ENCODE results near the gene BIN1.

DNA sequence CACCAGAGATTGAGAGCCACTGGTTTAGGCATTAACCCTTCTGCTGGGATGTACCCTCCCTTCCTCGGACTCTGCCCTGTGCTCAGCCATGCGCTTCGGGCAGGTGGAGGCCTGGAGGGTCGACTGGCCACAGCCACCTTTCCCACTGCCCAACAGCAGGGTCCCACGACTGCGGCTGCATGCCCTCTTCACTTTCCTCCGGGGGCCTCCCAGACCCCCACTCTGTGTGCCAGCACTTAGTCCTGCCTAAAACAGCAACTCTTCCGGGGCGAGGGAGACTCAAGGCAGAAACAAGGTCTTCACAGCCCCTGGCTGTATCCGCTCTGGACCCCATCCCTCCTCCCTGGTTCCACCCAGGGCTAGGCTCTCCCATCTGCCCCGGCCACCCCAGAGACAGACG is 31.3 kb upstream of the BIN1 start:
- no peak for TF ChIP-seq EZH2phosphoT487 (IDR thresholded peaks at IDR 0.05; ENCODE audit: borderline replicate concordance, low read depth, low read length)
- TF ChIP-seq, protein P1, sequence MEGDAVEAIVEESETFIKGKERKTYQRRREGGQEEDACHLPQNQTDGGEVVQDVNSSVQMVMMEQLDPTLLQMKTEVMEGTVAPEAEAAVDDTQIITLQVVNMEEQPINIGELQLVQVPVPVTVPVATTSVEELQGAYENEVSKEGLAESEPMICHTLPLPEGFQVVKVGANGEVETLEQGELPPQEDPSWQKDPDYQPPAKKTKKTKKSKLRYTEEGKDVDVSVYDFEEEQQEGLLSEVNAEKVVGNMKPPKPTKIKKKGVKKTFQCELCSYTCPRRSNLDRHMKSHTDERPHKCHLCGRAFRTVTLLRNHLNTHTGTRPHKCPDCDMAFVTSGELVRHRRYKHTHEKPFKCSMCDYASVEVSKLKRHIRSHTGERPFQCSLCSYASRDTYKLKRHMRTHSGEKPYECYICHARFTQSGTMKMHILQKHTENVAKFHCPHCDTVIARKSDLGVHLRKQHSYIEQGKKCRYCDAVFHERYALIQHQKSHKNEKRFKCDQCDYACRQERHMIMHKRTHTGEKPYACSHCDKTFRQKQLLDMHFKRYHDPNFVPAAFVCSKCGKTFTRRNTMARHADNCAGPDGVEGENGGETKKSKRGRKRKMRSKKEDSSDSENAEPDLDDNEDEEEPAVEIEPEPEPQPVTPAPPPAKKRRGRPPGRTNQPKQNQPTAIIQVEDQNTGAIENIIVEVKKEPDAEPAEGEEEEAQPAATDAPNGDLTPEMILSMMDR (conservative IDR thresholded peaks at IDR 0.05; ENCODE audit: low read length) = no peak
